Stimulated activated naive CD8-positive, alpha-beta T cell treated with anti-CD3 and anti-CD28 coated beads, Interleukin-15, Interleukin-2, amounts not matched to agents 100 U/mL and 50 U/mL, for 24 hours (primary cell): ENCODE results near the gene UBE3D.
A peak's percentile ranks its signal among the peaks of the same experiment; 100 is the strongest.
"Not testable (repeated sequence)": the region's sequence is repeated elsewhere in the genome, so short reads cannot be mapped to it uniquely, and the experiment has no call there.

ENCODE experiments used
- ATAC-seq: fragments of 150-1000 bp; cut with Tn5 transposase; one replicate; pipeline ENCODE4 v1.10.0; 2021
- DNase-seq: peaks from one replicate; pipeline ENCODE4 v3.0.0; 2021

Gene UBE3D

DNA sequence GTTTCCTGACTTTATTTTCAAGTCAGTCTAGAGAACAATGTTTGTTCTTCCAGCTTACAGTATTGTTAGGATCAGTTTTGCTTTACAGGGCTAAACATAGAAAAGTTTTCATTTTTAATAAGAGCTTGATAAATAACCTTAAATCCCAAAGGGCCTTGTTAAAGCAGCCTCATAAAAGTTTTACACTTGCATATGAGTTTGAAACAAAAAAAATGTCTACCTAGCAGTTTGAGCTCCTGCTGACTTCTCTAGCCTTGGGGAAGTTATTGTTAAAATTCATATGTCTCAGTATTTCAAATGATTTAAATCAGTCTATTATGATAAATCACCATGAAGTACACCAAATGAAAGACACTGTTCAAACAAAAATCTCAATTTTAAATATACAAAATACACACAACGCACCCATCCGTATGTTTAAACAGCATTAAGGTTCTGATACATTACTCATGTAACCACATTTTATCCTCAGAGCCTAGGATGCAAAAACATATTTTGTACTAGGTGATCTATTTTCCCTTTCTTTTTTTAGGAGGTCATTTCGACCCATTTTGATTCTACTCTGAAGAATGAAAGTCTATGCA is 87.2 kb downstream of the UBE3D start:
- no peak for DNase-seq
- no peak for ATAC-seq

GRCh38 chr6:82976179-82976578 is 89.5 kb downstream of the UBE3D start:
- no peak for DNase-seq
- ATAC-seq = no peak

- DNase-seq (no peak), ATAC-seq (no peak)
Measured at GRCh38 chr6:82971877-82972460, 93.7 kb downstream of the UBE3D start.

- ATAC-seq = no peak
- no peak for DNase-seq
Measured at GRCh38 chr6:82970839-82971238, 94.8 kb downstream of the UBE3D start.

DNA sequence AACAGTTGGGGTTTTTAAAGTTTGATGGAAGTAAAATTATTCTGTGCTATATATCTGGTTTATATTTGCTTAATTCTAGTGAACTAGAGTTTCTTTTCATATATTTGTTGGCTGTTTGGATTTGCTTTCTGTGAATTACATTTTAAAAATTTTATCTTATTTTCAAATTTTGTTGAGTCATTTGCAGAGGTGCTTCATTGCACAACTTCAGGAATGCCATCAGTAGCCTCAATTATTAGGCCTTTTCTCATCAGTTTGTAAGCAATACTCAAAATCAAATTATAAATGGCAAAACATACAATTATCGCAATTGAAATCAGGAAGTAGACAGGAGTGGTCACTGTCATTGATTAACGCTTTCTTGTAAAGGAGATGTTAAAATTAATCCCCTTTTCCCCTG is 96.9 kb downstream of the UBE3D start:
- ATAC-seq = no peak
- no peak for DNase-seq

GRCh38 chr6:82963191-82963925 is 102.3 kb downstream of the UBE3D start:
- ATAC-seq = no peak
- DNase-seq = no peak

DNA sequence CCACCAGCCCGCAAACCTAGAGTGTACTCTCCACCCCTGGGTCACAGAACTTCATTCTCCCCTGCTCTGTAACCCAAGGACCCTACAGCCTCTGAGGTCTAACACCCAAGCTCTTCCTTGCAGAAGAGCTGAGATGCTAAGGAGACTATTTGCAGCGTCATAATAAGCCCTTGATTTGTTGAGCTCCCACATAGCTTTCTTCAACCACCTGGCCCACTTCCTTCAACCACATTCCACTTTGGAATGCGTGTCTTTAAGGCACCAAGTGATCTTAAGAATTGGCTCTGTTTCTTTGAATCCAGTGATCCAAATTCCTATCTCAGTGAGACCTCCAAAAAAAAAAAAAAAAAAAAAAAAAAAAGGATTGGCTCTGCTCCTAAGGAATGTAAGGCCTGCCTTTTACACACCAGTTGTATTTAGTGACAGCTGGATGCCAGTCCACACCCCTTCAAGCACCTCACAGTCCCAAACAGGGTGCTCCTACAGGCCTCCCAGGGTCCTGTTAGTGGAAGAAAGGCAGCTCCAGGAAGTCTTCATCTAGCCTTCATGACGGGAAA is 106.2 kb downstream of the UBE3D start:
- no peak for ATAC-seq
- no peak for DNase-seq

GRCh38 chr6:82958551-82958950 is 107.1 kb downstream of the UBE3D start:
- no peak for DNase-seq
- no peak for ATAC-seq

DNA sequence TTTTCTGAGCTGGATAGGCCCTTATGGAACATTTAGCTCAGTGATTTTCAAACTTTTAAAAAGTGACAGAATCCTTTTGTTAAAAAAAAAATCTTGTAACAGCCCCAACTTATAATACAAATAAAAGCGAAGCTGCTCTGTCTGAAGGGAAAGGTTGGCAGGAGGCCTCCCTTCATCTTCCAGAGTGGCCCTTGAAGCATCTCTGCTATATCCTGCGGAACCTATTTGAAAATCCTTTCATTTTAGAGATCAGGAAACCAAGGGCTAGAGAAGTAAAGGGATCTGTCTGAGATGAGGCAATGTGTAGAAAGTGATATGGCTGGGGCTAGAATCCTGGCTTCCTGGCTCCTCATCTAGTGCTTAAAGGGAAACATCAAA is 107.8 kb downstream of the UBE3D start:
- DNase-seq (no peak), ATAC-seq (no peak)

DNA sequence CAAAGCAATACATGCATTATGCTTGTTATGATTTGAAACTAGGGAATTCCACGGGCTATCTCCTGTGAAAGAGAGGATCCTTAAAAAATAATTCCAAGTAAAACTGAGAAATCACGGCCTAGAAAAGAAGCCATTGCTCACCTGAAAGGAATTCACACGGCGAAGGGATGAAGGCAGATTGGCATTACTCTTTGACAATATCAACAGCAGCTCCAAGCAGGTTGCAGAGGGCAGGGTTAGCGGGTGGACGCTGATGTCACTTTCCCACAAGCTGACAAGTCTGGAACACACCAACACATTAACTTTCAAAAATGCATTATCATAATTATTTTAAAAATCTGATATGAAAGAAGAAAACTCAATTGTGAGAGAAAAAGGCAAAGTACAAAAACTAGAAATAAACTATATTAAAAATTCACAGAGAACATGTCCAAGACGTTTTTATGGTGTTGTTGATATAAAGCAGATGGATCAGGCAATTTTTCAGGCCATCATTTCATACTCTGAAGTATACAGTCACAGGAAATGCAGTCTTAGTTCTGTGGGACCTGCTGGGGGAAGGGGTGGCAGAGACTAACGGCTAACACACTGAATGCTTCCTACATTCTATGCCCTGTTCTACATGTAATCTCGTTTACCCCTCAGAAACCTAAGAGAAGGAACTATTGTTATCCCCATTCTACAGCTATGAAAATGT is 108.3 kb downstream of the UBE3D start:
- ATAC-seq = no peak
- no peak for DNase-seq

GRCh38 chr6:82955841-82956240 is 109.8 kb downstream of the UBE3D start:
- no peak for ATAC-seq
- no peak for DNase-seq

GRCh38 chr6:82954937-82955577 is 110.6 kb downstream of the UBE3D start:
- no peak for ATAC-seq
- DNase-seq = no peak

GRCh38 chr6:82954356-82954755 is 111.3 kb downstream of the UBE3D start:
- DNase-seq (no peak), ATAC-seq (no peak)

GRCh38 chr6:82953871-82954270 is 111.8 kb downstream of the UBE3D start:
- no peak for DNase-seq
- no peak for ATAC-seq

- DNase-seq (no peak), ATAC-seq (no peak)
Measured at GRCh38 chr6:82951935-82952334, 113.7 kb downstream of the UBE3D start.

- DNase-seq (no peak), ATAC-seq (no peak)
Measured at GRCh38 chr6:82951389-82951788, 114.3 kb downstream of the UBE3D start.

DNA sequence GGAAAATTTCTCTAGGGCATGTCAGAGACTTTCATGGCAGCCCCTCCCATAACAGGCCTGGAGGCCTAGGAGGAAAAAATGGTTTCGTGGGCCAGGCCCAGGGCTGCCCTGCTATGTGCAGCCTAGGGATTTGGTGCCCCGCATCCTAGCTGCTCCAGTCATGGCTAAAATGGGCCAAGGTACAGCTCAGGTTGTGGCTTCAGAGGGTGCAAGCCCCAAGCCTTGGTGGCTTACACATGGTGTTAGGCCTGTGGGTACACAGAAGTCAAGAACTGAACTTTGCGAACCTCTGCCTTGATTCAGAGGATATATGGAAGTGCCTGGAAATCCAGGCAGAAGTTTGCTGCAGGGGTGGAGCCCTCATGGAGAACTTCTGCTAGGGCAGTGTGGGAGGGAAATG is 134.7 kb downstream of the UBE3D start:
- ATAC-seq = not testable (repeated sequence)
- DNase-seq = peak; percentile 7

GRCh38 chr6:82924799-82925535 is 140.7 kb downstream of the UBE3D start:
- DNase-seq (no peak), ATAC-seq (no peak)

- no peak for ATAC-seq
- no peak for DNase-seq
Measured at GRCh38 chr6:82921258-82921657, 144.4 kb downstream of the UBE3D start.

- ATAC-seq (no peak), DNase-seq (no peak)
Measured at GRCh38 chr6:82917346-82918064, 148.1 kb downstream of the UBE3D start.

DNA sequence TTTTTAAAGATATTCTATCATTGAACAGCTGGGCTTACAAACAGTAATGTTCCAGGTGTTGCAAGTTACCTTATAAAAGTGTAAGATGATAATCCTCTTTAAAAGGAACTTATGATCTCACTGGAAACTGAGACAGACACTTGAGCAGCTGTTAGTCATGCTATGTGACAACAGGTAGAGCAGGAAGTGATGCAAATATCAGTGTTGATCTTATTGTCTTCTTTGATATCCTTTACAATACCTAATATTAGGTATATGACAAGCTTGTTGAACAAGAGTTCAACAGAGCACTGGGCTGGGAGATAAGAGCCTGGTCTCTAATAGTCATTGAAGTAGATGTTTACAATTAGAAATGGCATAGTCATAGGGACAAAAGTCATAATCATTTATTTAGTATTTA is 150.0 kb downstream of the UBE3D start:
- ATAC-seq = no peak
- DNase-seq = no peak
